Fibroblast of pulmonary artery (primary cell): ENCODE measurements around the gene LMTK3.

ENCODE experiments used
- DNase-seq: peaks from one replicate; pipeline ENCODE4 v3.0.0-alpha.2; 2010; ENCODE audit warnings: low read depth
- H3K4me3 ChIP-seq: replicated peaks from 2 replicates; pipeline ENCODE4 v1.5.1; 2011; ENCODE audit warnings: low read depth, mild to moderate bottlenecking, control low read depth, low read length, moderate library complexity
- CTCF ChIP-seq: IDR thresholded peaks from 2 replicates; pipeline ENCODE4 v1.5.1; 2011; ENCODE audit warnings: mild to moderate bottlenecking, control low read depth, low read length, inconsistent platforms; ENCODE audit errors: missing control alignments

LMTK3 gene

DNA sequence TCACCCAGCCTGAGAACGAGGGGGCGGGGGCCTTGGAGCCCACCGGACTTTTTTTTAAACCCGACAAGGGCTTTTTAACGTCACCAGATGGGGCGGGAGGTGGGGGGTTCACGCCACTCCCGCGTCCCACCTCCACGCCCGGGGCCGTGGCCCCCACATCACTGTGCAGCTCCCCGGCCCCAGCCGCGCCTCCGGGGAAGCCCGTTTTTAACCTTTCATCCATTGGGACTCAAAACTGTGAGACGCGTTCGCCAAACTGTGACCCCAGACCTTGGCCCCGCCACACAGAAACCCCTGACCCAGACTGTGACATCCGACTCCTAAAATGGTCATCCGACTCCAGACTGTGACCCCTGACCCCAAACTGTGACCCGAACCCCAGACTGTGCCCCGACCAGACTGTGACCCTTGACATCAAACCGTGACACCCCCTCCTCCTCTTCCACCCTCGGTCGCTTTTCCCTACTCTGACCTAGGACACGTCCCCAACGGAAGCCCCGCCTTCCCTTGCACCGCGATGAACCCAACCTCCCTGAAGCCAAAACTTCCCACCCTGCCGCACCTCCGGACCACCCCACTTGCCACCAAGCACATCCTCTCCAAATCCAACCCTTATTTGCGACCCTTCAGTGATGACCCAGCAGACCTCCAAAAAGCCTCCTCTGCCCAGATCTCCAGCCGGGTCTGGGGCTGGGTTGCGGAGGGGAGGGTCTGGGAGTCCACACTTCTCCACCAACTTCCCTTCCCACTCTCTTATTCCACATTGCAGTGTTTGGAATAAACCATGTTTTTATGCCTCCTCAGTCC is 67.3 kb downstream of the LMTK3 start:
- no peak for DNase-seq
- H3K4me3 ChIP-seq, result peak overlapping the region; percentile 99

DNA sequence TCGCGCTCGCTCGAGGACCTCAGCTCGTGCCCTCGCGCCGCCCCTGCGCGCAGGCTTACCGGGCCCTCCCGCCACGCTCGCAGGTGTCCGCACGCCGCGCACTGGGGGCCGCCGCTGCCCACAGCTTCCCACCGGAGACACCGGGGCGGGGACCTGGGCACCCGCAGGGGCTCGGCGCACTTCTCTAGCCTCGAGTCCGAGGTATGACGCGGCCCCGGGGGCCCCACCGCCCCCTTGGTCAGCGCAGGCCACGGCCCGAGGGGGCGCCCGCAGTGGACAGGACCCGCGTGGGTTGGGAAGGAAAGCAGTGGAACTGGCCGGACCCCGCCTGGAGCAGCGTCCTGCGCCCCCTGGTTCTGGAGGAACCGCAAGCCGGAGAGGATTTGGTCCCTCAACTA is 67.9 kb downstream of the LMTK3 start:
- TF ChIP-seq CTCF, result no peak
- no peak overlapping the region for H3K4me3 ChIP-seq
- no peak for DNase-seq

More for the DNA sequence above, 67.3 kb downstream of the LMTK3 start:
- TF ChIP-seq CTCF, result no peak

DNA sequence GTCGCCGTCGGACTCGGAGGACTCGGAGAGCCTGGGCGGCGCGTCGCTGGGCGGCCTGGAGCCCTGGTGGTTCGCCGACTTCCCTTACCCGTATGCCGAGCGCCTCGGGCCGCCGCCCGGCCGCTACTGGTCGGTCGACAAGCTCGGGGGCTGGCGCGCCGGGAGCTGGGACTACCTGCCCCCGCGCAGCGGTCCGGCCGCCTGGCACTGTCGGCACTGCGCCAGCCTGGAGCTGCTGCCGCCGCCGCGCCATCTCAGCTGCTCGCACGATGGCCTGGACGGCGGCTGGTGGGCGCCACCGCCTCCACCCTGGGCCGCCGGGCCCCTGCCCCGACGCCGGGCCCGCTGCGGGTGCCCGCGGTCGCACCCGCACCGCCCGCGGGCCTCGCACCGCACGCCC is 68.4 kb downstream of the LMTK3 start:
- no peak for TF ChIP-seq CTCF
- no peak overlapping the region for H3K4me3 ChIP-seq
- DNase-seq, result no peak

- no peak for TF ChIP-seq CTCF
- no peak for DNase-seq
- H3K4me3 ChIP-seq, result no peak overlapping the region
These were observed 69.3 kb downstream of the LMTK3 start for GRCh38 chr19:48442116-48443035.

DNA sequence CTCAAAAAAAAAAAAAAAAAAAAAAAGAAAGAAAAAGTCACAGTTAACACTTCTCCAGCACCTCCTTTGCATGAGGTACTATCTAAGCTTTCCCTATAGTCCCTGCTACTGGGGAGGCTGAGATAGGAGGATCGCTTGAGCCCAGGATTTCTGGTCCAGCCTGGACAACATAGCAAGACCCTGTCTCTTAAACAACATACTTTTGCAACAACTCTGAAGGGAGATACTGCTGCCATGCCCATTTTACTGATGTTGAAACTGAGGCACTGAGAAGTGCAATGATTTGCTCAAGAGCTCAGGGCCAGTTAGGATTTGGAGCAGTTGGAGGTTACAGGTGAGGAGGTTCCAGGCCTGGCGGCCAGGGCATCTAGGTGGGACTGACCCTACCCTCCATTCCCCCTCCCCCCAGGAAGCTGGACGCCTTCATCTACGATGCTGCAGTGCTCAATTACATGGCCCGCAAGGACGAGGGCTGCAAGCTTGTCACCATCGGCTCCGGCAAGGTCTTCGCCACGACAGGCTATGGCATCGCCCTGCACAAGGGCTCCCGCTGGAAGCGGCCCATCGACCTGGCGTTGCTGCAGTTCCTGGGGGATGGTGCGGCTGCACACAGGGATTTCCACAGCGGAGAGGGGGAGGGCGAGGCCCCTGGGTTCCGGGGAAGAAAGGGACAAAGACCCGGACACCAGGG is 70.1 kb downstream of the LMTK3 start:
- DNase-seq, result no peak
- no peak for TF ChIP-seq CTCF
- no peak overlapping the region for H3K4me3 ChIP-seq

GRCh38 chr19:48436586-48436985 is 75.0 kb downstream of the LMTK3 start:
- H3K4me3 ChIP-seq, result no peak overlapping the region
- TF ChIP-seq CTCF, result no peak
- no peak for DNase-seq
